ENCODE results near the gene DDIAS. TPM values are rescaled to one million over a fixed set of nuclear protein-coding genes. Genes with fewer than 3 reads are reported as not detected.
A peak's percentile ranks its signal among the peaks of the same experiment; 100 is the strongest.

DDIAS gene
- total RNA-seq, 1 donor from 2014 or later: 0.22 TPM

GRCh38 chr11:82874646-82875523 is 26.7 kb upstream of the DDIAS start:
- intact Hi-C loops (cut with DNase I): no loop called here
- no peak for DNase-seq (ENCODE audit: low spot score)

GRCh38 chr11:82883853-82884252 is 17.7 kb upstream of the DDIAS start:
- no peak for DNase-seq (ENCODE audit: low spot score)
- intact Hi-C loops (cut with DNase I): no loop called here

- intact Hi-C loops (cut with DNase I): no loop called here
- no peak for DNase-seq (ENCODE audit: low spot score)
Measured at GRCh38 chr11:82889133-82890001, 12.2 kb upstream of the DDIAS start.

- DNase-seq (ENCODE audit: low spot score): no peak
Measured at GRCh38 chr11:82890002-82890341, 11.6 kb upstream of the DDIAS start.

GRCh38 chr11:82890936-82891335 is 10.6 kb upstream of the DDIAS start:
- intact Hi-C loops (cut with DNase I): no loop called here
- no peak for DNase-seq (ENCODE audit: low spot score)

More at GRCh38 chr11:82890002-82890341, 11.6 kb upstream of the DDIAS start:
- intact Hi-C loops (cut with DNase I): no loop called here

GRCh38 chr11:82892611-82893169 is 8.8 kb upstream of the DDIAS start:
- intact Hi-C loops (cut with DNase I): no loop called here
- DNase-seq (ENCODE audit: low spot score): no peak

GRCh38 chr11:82895437-82896091 is 6.0 kb upstream of the DDIAS start:
- intact Hi-C loops (cut with DNase I): no loop called here
- DNase-seq (ENCODE audit: low spot score): no peak

GRCh38 chr11:82896183-82896582 is 5.4 kb upstream of the DDIAS start:
- intact Hi-C loops (cut with DNase I): no loop called here
- no peak for DNase-seq (ENCODE audit: low spot score)

GRCh38 chr11:82898241-82898640 is 3.3 kb upstream of the DDIAS start:
- DNase-seq (ENCODE audit: low spot score): no peak
- intact Hi-C loops (cut with DNase I): no loop called here

- intact Hi-C loops (cut with DNase I): no loop called here
Measured at GRCh38 chr11:82899186-82899820, 2.2 kb upstream of the DDIAS start.

GRCh38 chr11:82899957-82900276 is 1.6 kb upstream of the DDIAS start:
- intact Hi-C loops (cut with DNase I): loop anchor here (2.0 to 5.0 kb wide), 5 partner anchors 29 to 387 kb away; partner anchors contain the start of genes ANKRD42, CCDC90B, PCF11 and RAB30

More at GRCh38 chr11:82899186-82899820, 2.2 kb upstream of the DDIAS start:
- no peak for DNase-seq (ENCODE audit: low spot score)

GRCh38 chr11:82900277-82901164 is 1.0 kb upstream of the DDIAS start, which contains the start of gene PRCP:
Gene PRCP, minus strand, starts transcription at chr11:82900430. Its CDS starts 28 bp downstream, at chr11:82900402.
- intact Hi-C loops (cut with DNase I): loop anchor here (2.0 to 5.0 kb wide), 5 partner anchors 30 to 386 kb away; partner anchors contain the start of genes ANKRD42, CCDC90B, PCF11 and RAB30
- peak; percentile 98 for DNase-seq (ENCODE audit: low spot score)

More at GRCh38 chr11:82899957-82900276, 1.6 kb upstream of the DDIAS start:
- DNase-seq (ENCODE audit: low spot score): no peak

- intact Hi-C loops (cut with DNase I): loop anchor here (2.0 to 5.0 kb wide), 5 partner anchors 31 to 385 kb away; partner anchors contain the start of genes ANKRD42, CCDC90B, PCF11 and RAB30
- DNase-seq (ENCODE audit: low spot score): no peak
Measured at GRCh38 chr11:82901922-82902485, 468 bp downstream of the DDIAS start.

- DNase-seq (ENCODE audit: low spot score): no peak
- intact Hi-C loops (cut with DNase I): loop anchor here (5.0 kb wide), 2 partner anchors 169 to 289 kb away; partner anchors contain the start of genes ANKRD42 and RAB30
Measured at GRCh38 chr11:82902880-82903279, 1.3 kb downstream of the DDIAS start.

GRCh38 chr11:82903843-82904586 is 2.5 kb downstream of the DDIAS start:
- intact Hi-C loops (cut with DNase I): loop anchor here (5.0 kb wide), 2 partner anchors 168 to 288 kb away; partner anchors contain the start of genes ANKRD42 and RAB30
- DNase-seq (ENCODE audit: low spot score): no peak

- DNase-seq (ENCODE audit: low spot score): no peak
- intact Hi-C loops (cut with DNase I): loop anchor here (2.0 kb wide), 1 partner anchor 345 kb away; no protein-coding TSS in a partner anchor
Measured at GRCh38 chr11:82906236-82906635, 4.7 kb downstream of the DDIAS start.

GRCh38 chr11:82906931-82907330 is 5.4 kb downstream of the DDIAS start:
- DNase-seq (ENCODE audit: low spot score): no peak
- intact Hi-C loops (cut with DNase I): loop anchor here (2.0 kb wide), 1 partner anchor 344 kb away; no protein-coding TSS in a partner anchor

Data from cardiac septum (tissue), 1 donor.